Activated T-helper 1 cell treated with anti-CD3 and anti-CD28 coated beads, Interleukin-12 subunit alpha, Interleukin-12 subunit beta, Interleukin-2, Interleukin-4 antibody, amounts not matched to agents 30 ng/mL and 10 ng/mL and 1 ng/mL, durations not matched to agents 14 hours and 24 hours and 36 hours (primary cell): ENCODE data around the gene RAI1. TPM values are rescaled to one million over a fixed set of nuclear protein-coding genes. Genes with fewer than 3 reads are reported as not detected.

ENCODE experiments used
- DNase-seq: peaks from one replicate; pipeline ENCODE4 v3.0.0; 2021; ENCODE audit warnings: low spot score
- H3K27ac Mint-ChIP-seq: one replicate; pipeline ENCODE4 v1.8.0; 2021; ENCODE audit warnings: mild to moderate bottlenecking, mixed read lengths
- H3K27me3 Mint-ChIP-seq: one replicate; pipeline ENCODE4 v1.8.0; 2022; ENCODE audit warnings: mild to moderate bottlenecking, moderate library complexity, mixed read lengths; ENCODE audit not compliant: insufficient read depth
- H3K36me3 Mint-ChIP-seq: one replicate; pipeline ENCODE4 v1.8.0; 2021; ENCODE audit warnings: low read depth, mixed read lengths
- H3K4me1 Mint-ChIP-seq: one replicate; pipeline ENCODE4 v1.8.0; 2021; ENCODE audit warnings: low read depth, mixed read lengths
- H3K4me3 Mint-ChIP-seq: one replicate; pipeline ENCODE4 v1.8.0; 2021; ENCODE audit warnings: mild to moderate bottlenecking, moderate library complexity, mixed read lengths
- H3K9me3 Mint-ChIP-seq: one replicate; pipeline ENCODE4 v1.8.0; 2021; ENCODE audit warnings: mixed read lengths
- intact Hi-C: fragments of 100-400 bp; cut with micrococcal nuclease; formaldehyde crosslinking; loops from one replicate; pipeline ENCODE4 v1.15.1; 2024
- total RNA-seq: library from RNA; stranded (reverse); gene quantifications from 2 replicates; pipeline ENCODE4 v1.2.3, GENCODE V29; 2022

Gene RAI1
- total RNA-seq, 1 donor from 2014 or later, result 31.1 TPM

- peaks cover 44% of the 10 kb centered on the region for H3K36me3 Mint-ChIP-seq
- H3K4me1 Mint-ChIP-seq, result peaks cover 26% of the 10 kb centered on the region
- peak overlapping the region; percentile 16 for H3K27ac Mint-ChIP-seq
- no peak overlapping the region for H3K4me3 Mint-ChIP-seq
- intact Hi-C loops, result no loop called here
- H3K27me3 Mint-ChIP-seq, result no peaks in the 10 kb centered on the region
- DNase-seq, result no peak
- no peaks in the 10 kb centered on the region for H3K9me3 Mint-ChIP-seq
Observed at GRCh38 chr17:17815436-17816200, 134.4 kb downstream of the RAI1 start.

GRCh38 chr17:17816240-17816814 is 135.1 kb downstream of the RAI1 start:
- peaks cover 43% of the 10 kb centered on the region for H3K36me3 Mint-ChIP-seq

GRCh38 chr17:17816831-17817551 is 135.7 kb downstream of the RAI1 start:
- no peak for DNase-seq
- Mint-ChIP-seq H3K27me3 (no peaks in the 10 kb centered on the region), H3K9me3 (no peaks in the 10 kb centered on the region), H3K4me1 (peaks cover 40% of the 10 kb centered on the region), H3K4me3 (no peak overlapping the region), H3K27ac (no peak overlapping the region), H3K36me3 (peaks cover 37% of the 10 kb centered on the region)
- intact Hi-C loops, result no loop called here

More at GRCh38 chr17:17816240-17816814, 135.1 kb downstream of the RAI1 start:
- no peaks in the 10 kb centered on the region for H3K9me3 Mint-ChIP-seq
- H3K27ac Mint-ChIP-seq, result no peak overlapping the region
- H3K27me3 Mint-ChIP-seq, result no peaks in the 10 kb centered on the region
- intact Hi-C loops, result no loop called here
- H3K4me3 Mint-ChIP-seq, result no peak overlapping the region
- H3K4me1 Mint-ChIP-seq, result peaks cover 33% of the 10 kb centered on the region
- DNase-seq, result no peak

GRCh38 chr17:17817552-17817947 is 136.3 kb downstream of the RAI1 start:
- H3K27ac Mint-ChIP-seq, result no peak overlapping the region
- H3K4me3 Mint-ChIP-seq, result no peak overlapping the region
- peaks cover 45% of the 10 kb centered on the region for H3K4me1 Mint-ChIP-seq
- DNase-seq, result no peak
- intact Hi-C loops, result no loop called here
- no peaks in the 10 kb centered on the region for H3K27me3 Mint-ChIP-seq
- H3K36me3 Mint-ChIP-seq, result peaks cover 36% of the 10 kb centered on the region
- H3K9me3 Mint-ChIP-seq, result no peaks in the 10 kb centered on the region

- Mint-ChIP-seq H3K4me1 (peaks cover 51% of the 10 kb centered on the region), H3K9me3 (no peaks in the 10 kb centered on the region), H3K36me3 (peaks cover 37% of the 10 kb centered on the region), H3K27me3 (no peaks in the 10 kb centered on the region), H3K27ac (no peak overlapping the region), H3K4me3 (no peak overlapping the region)
- intact Hi-C loops, result loop anchor here (2.0 kb wide), 1 partner anchor 25 kb away; no protein-coding TSS in a partner anchor
- no peak for DNase-seq
Observed at GRCh38 chr17:17818088-17818526, 136.8 kb downstream of the RAI1 start.

- Mint-ChIP-seq H3K36me3 (peaks cover 37% of the 10 kb centered on the region), H3K9me3 (no peaks in the 10 kb centered on the region), H3K27ac (no peak overlapping the region), H3K27me3 (no peaks in the 10 kb centered on the region), H3K4me3 (no peak overlapping the region), H3K4me1 (peaks cover 55% of the 10 kb centered on the region)
- intact Hi-C loops, result loop anchor here (1.0 to 2.0 kb wide), 3 partner anchors 26 to 136 kb away; no protein-coding TSS in a partner anchor
- no peak for DNase-seq
Observed at GRCh38 chr17:17819111-17819510, 137.9 kb downstream of the RAI1 start.

DNA sequence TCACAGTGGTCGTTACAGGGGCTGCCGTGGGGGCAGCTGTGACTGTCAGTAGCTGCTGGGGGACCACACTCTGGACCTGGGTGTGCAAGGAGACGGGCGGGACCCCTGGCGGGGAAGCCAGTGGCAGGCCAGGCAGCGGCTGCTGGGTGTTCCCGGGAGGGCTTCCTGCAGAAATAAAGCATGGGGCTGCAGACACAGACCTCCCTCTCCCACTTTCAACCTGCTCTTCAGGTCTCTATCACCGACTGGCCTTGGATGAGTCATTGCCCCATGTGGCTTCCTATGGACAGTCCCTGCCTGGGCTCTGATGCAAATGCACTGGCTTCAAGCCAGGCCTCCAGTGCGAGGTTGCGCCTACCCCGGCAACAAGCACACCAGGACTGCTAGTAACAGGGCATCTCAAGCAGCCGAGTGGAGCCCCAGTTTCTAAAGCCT is 138.3 kb downstream of the RAI1 start:
- peak; percentile 50 for DNase-seq
- Mint-ChIP-seq H3K4me3 (peak overlapping the region; percentile 80), H3K36me3 (peaks cover 37% of the 10 kb centered on the region), H3K27ac (peak overlapping the region; percentile 70), H3K27me3 (no peaks in the 10 kb centered on the region), H3K4me1 (peaks cover 59% of the 10 kb centered on the region), H3K9me3 (no peaks in the 10 kb centered on the region)
- intact Hi-C loops, result loop anchor here (1.0 to 2.0 kb wide), 3 partner anchors 27 to 136 kb away; no protein-coding TSS in a partner anchor

- Mint-ChIP-seq H3K27me3 (no peaks in the 10 kb centered on the region), H3K36me3 (peaks cover 33% of the 10 kb centered on the region), H3K4me1 (peaks cover 64% of the 10 kb centered on the region), H3K27ac (peak overlapping the region; percentile 70), H3K9me3 (no peaks in the 10 kb centered on the region), H3K4me3 (peak overlapping the region; percentile 80)
- intact Hi-C loops, result loop anchor here (5.0 kb wide), 2 partner anchors 38 to 362 kb away; partner anchors contain the start of gene ALKBH5
- DNase-seq, result no peak
Observed at GRCh38 chr17:17820046-17820445, 138.8 kb downstream of the RAI1 start.

GRCh38 chr17:17820463-17821158 is 139.4 kb downstream of the RAI1 start:
- peak overlapping the region; percentile 70 for H3K27ac Mint-ChIP-seq
- H3K27me3 Mint-ChIP-seq, result no peaks in the 10 kb centered on the region
- no peaks in the 10 kb centered on the region for H3K9me3 Mint-ChIP-seq
- H3K36me3 Mint-ChIP-seq, result peaks cover 31% of the 10 kb centered on the region
- intact Hi-C loops, result loop anchor here (5.0 kb wide), 2 partner anchors 38 to 362 kb away; partner anchors contain the start of gene ALKBH5
- no peak for DNase-seq
- H3K4me1 Mint-ChIP-seq, result peaks cover 70% of the 10 kb centered on the region
- H3K4me3 Mint-ChIP-seq, result peak overlapping the region; percentile 80

GRCh38 chr17:17822189-17822588 is 140.9 kb downstream of the RAI1 start:
- H3K27me3 Mint-ChIP-seq, result no peaks in the 10 kb centered on the region
- intact Hi-C loops, result loop anchor here (5.0 kb wide), 2 partner anchors 40 to 360 kb away; partner anchors contain the start of gene ALKBH5
- H3K27ac Mint-ChIP-seq, result peak overlapping the region; percentile 18
- peak overlapping the region; percentile 80 for H3K4me3 Mint-ChIP-seq
- peaks cover 30% of the 10 kb centered on the region for H3K36me3 Mint-ChIP-seq
- H3K9me3 Mint-ChIP-seq, result no peaks in the 10 kb centered on the region
- H3K4me1 Mint-ChIP-seq, result peaks cover 85% of the 10 kb centered on the region
- DNase-seq, result no peak

- no peaks in the 10 kb centered on the region for H3K27me3 Mint-ChIP-seq
- intact Hi-C loops, result loop anchor here (1.0 to 5.0 kb wide), 6 partner anchors 14 to 360 kb away; partner anchors contain the start of genes ALKBH5, DRC3, SREBF1 and TOM1L2
- no peaks in the 10 kb centered on the region for H3K9me3 Mint-ChIP-seq
- peak overlapping the region; percentile 80 for H3K4me3 Mint-ChIP-seq
- H3K36me3 Mint-ChIP-seq, result peaks cover 30% of the 10 kb centered on the region
- H3K27ac Mint-ChIP-seq, result peak overlapping the region; percentile 18
- DNase-seq, result no peak
- peaks cover 88% of the 10 kb centered on the region for H3K4me1 Mint-ChIP-seq
Observed at GRCh38 chr17:17822616-17823015, 141.4 kb downstream of the RAI1 start.
